PC-9 (cell line): ENCODE data around the gene RPS17. TPM values are rescaled to one million over a fixed set of nuclear protein-coding genes. Genes with fewer than 3 reads are reported as not detected.
A peak's percentile ranks its signal among the peaks of the same experiment; 100 is the strongest.

ENCODE experiments used
- Bru-seq: library from RNA; stranded (reverse); fragments of 400-500 nt; gene quantifications from one replicate; lab custom pipeline; 2021; lab: Mats Ljungman, UMichigan
- BruChase-seq, 2 experiments: library from RNA; stranded (reverse); fragments of 400-500 nt; gene quantifications; one replicate each; lab custom pipeline; 2021; lab: Mats Ljungman, UMichigan
- BruUV-seq: library from RNA; stranded (reverse); fragments of 400-500 nt; replicated peaks from 2 replicates; lab custom pipeline; 2021; lab: Mats Ljungman, UMichigan
- CTCF ChIA-PET: fragments of 300-600 bp; sonication (Branson Sonifier 250); formaldehyde crosslinking; loops from one replicate; lab custom pipeline; 2022; ENCODE audit warnings: antibody characterized with exemption; lab: Charles Lee
- POLR2A ChIA-PET: fragments of 300-600 bp; sonication (Branson Sonifier 250); formaldehyde crosslinking; loops from one replicate; lab custom pipeline; 2022; ENCODE audit warnings: antibody characterized with exemption; ENCODE audit not compliant: unreplicated experiment; lab: Charles Lee
- DNase-seq, 2 experiments: peaks; one replicate each; pipeline versions ENCODE4 v3.0.0 to v3.0.0-alpha.2; 2015 to 2022; ENCODE audit warnings: mixed read lengths in 1 of 2
- H2AFZ ChIP-seq: fragments of 200-600 bp; sonication (generic); 2 replicates; pipeline ENCODE4 v1.8.1; 2017; ENCODE audit warnings: antibody characterized with exemption
- H3F3A ChIP-seq: fragments of 200-600 bp; sonication (generic); 2 replicates; pipeline ENCODE4 v1.8.1; 2017; ENCODE audit warnings: antibody characterized with exemption, mild to moderate bottlenecking, low read depth; ENCODE audit not compliant: insufficient read depth
- H3K27ac ChIP-seq: fragments of 200-600 bp; sonication (generic); 2 replicates; pipeline ENCODE4 v1.6.1; 2016; ENCODE audit warnings: mixed run types
- H3K27me3 ChIP-seq: fragments of 200-600 bp; sonication (generic); 2 replicates; pipeline ENCODE4 v1.6.1; 2016; ENCODE audit warnings: low read depth, mixed run types; ENCODE audit not compliant: insufficient read depth
- H3K36me3 ChIP-seq: fragments of 200-600 bp; sonication (generic); 2 replicates; pipeline ENCODE4 v1.6.1; 2016; ENCODE audit warnings: low read depth, mixed run types
- H3K4me1 ChIP-seq: fragments of 200-600 bp; sonication (generic); replicated peaks from 2 replicates; pipeline ENCODE4 v1.6.1; 2016; ENCODE audit warnings: mixed run types; ENCODE audit not compliant: insufficient read depth
- H3K4me2 ChIP-seq: fragments of 200-600 bp; sonication (generic); 2 replicates; pipeline ENCODE4 v1.6.1; 2017; ENCODE audit warnings: mixed run types
- H3K4me3 ChIP-seq: fragments of 200-600 bp; sonication (generic); 2 replicates; pipeline ENCODE4 v1.6.1; 2016; ENCODE audit warnings: mixed run types
- H3K79me2 ChIP-seq: fragments of 200-600 bp; sonication (generic); 2 replicates; pipeline ENCODE4 v1.6.1; 2017; ENCODE audit warnings: low read depth, mixed run types
- H3K9me2 ChIP-seq: fragments of 200-600 bp; sonication (generic); 2 replicates; pipeline ENCODE4 v1.8.1; 2017; ENCODE audit warnings: mild to moderate bottlenecking; ENCODE audit not compliant: insufficient read depth
- H3K9me3 ChIP-seq: fragments of 200-600 bp; sonication (generic); 2 replicates; pipeline ENCODE4 v1.8.1; 2016; ENCODE audit warnings: low read depth; ENCODE audit not compliant: insufficient read depth
- H4K20me1 ChIP-seq: fragments of 200-600 bp; sonication (generic); 2 replicates; pipeline ENCODE4 v1.8.1; 2017; ENCODE audit not compliant: insufficient read depth
- CTCF ChIP-seq: fragments of 200-600 bp; sonication (generic); conservative IDR thresholded peaks from 2 replicates; pipeline ENCODE4 v1.6.1; 2017; ENCODE audit warnings: mixed run types, antibody characterized with exemption, mild to moderate bottlenecking, moderate library complexity
- EZH2 ChIP-seq: fragments of 200-600 bp; sonication (generic); IDR thresholded peaks from 2 replicates; pipeline ENCODE4 v1.8.0; 2017; ENCODE audit warnings: antibody characterized with exemption, low read depth
- intact Hi-C: fragments of 100-400 bp; cut with micrococcal nuclease; formaldehyde crosslinking; loops from one replicate; pipeline ENCODE4 v1.10.0; 2022; ENCODE audit not compliant: unreplicated experiment
- long read RNA-seq: library from polyadenylated mRNA; stranded (forward); transcript quantifications from one replicate; pipeline ENCODE4 v2.0.0, GENCODE V29; 2022
- total RNA-seq: library from RNA; stranded (reverse); gene quantifications from 2 replicates; pipeline ENCODE4 v1.2.3, GENCODE V29; 2021

The RPS17 gene
- total RNA-seq (1,891 and 1,969 TPM in 2 replicates), Bru-seq, nascent RNA (percentile 99 among the genes with signal in this experiment), BruChase-seq, experiment 1, labeled RNA remaining after a 2-hour chase (percentile 98 among the genes with signal in this experiment), BruChase-seq, experiment 2, labeled RNA remaining after a 6-hour chase (percentile 95 among the genes with signal in this experiment)
- long read RNA-seq, transcript RPS17-210 (5 exons, 488 nt) = major isoform, 864 of 870 reads
- long read RNA-seq, partial matches to known transcripts = 0 of 870 reads
- long read RNA-seq, other reads (novel, unspliced or antisense) = 6 of 870 reads

GRCh38 chr15:82540055-82540983 is at the start of gene RPS17:
Gene RPS17, minus strand, starts transcription at chr15:82540457. Its CDS starts 29 bp downstream, at chr15:82540428.
- H3K9me2 ChIP-seq = no peaks in the 10 kb centered on the region
- peak within 1 kb of the TSS; percentile 88 for H3K27ac ChIP-seq
- DNase-seq = peak; percentile 79 to 96
- H4K20me1 ChIP-seq = peaks cover 43% of the 10 kb centered on the region
- peak within 1 kb of the TSS; percentile 100 for H3K4me3 ChIP-seq
- intact Hi-C loops = loop anchor here (1.0 to 2.0 kb wide), 3 partner anchors 210 to 460 kb away; partner anchors contain the start of gene WHAMM
- peak within 1 kb of the TSS; percentile 89 for H2AFZ ChIP-seq
- ChIA-PET POLR2A (interaction anchor here (0.6 to 0.8 kb wide), 6 partner anchors 43 to 473 kb away, joined by 3 to 9 read pairs (median 4); no protein-coding TSS in a partner anchor), CTCF (interaction anchor here (0.5 to 1.0 kb wide), 2 partner anchors 14 to 822 kb away, joined by 3 to 4 read pairs; no protein-coding TSS in a partner anchor)
- peaks cover 38% of the 10 kb centered on the region for H3K79me2 ChIP-seq
- no TSS peak for BruUV-seq
- H3K27me3 ChIP-seq = no peaks in the 10 kb centered on the region
- peaks cover 41% of the 10 kb centered on the region for H3K36me3 ChIP-seq
- H3K4me1 ChIP-seq = peaks cover 15% of the 10 kb centered on the region; the same call in 1 of the 2 replicates
- H3K9me3 ChIP-seq = no peaks in the 10 kb centered on the region
- H3F3A ChIP-seq = peaks cover 46% of the 10 kb centered on the region
- peak within 1 kb of the TSS; percentile 96 for H3K4me2 ChIP-seq
- TF ChIP-seq EZH2 (no peak), CTCF (peak; percentile 94)

- no peak overlapping the region for H2AFZ ChIP-seq
- TF ChIP-seq CTCF (no peak), EZH2 (no peak)
- H3K4me2 ChIP-seq = no peak overlapping the region
- ChIA-PET CTCF (no interaction called here), POLR2A (no interaction called here)
- no peaks in the 10 kb centered on the region for H3K9me3 ChIP-seq
- no peaks in the 10 kb centered on the region for H3K9me2 ChIP-seq
- no peaks in the 10 kb centered on the region for H3K4me1 ChIP-seq
- H3K27ac ChIP-seq = no peak overlapping the region
- BruUV-seq = no TSS peak
- no peaks in the 10 kb centered on the region for H3K79me2 ChIP-seq
- no peak for DNase-seq
- H3K36me3 ChIP-seq = no peaks in the 10 kb centered on the region
- intact Hi-C loops = no loop called here
- peaks cover 64% of the 10 kb centered on the region; the same call in 1 of the 2 replicates for H3K27me3 ChIP-seq
- no peaks in the 10 kb centered on the region for H4K20me1 ChIP-seq
- no peaks in the 10 kb centered on the region for H3F3A ChIP-seq
- no peak overlapping the region for H3K4me3 ChIP-seq
Observed at GRCh38 chr15:82587805-82588204, 47.5 kb upstream of the RPS17 start.

- intact Hi-C loops = no loop called here
- CTCF ChIA-PET = interaction anchor here (0.7 kb wide), 1 partner anchor 284 kb away, joined by 3 read pairs; no protein-coding TSS in a partner anchor
- no peak overlapping the region for H3K27ac ChIP-seq
Observed at GRCh38 chr15:82585072-82585471, 44.8 kb upstream of the RPS17 start.

More at GRCh38 chr15:82585072-82585471, 44.8 kb upstream of the RPS17 start:
- Histone ChIP-seq H3K4me1 (no peaks in the 10 kb centered on the region), H3K9me3 (no peaks in the 10 kb centered on the region), H4K20me1 (no peaks in the 10 kb centered on the region), H3K9me2 (no peaks in the 10 kb centered on the region), H3F3A (no peaks in the 10 kb centered on the region), H3K4me2 (no peak overlapping the region), H3K79me2 (no peaks in the 10 kb centered on the region), H3K36me3 (no peaks in the 10 kb centered on the region), H3K27me3 (peaks cover 69% of the 10 kb centered on the region; the same call in 1 of the 2 replicates), H2AFZ (no peak overlapping the region), H3K4me3 (no peak overlapping the region)
- DNase-seq = no peak
- BruUV-seq = no TSS peak
- TF ChIP-seq EZH2 (no peak), CTCF (no peak)
- POLR2A ChIA-PET = no interaction called here
